Tibial nerve (tissue), 4 donors: ENCODE measurements around the gene CLCA4. TPM values are rescaled to one million over a fixed set of nuclear protein-coding genes. Genes with fewer than 3 reads are reported as not detected.

Experiments used
- DNase-seq, 2 donors: peaks; one replicate each; pipeline ENCODE4 v3.0.0-alpha.2; 2019; ENCODE audit warnings: low spot score in 2 of 2
- H3K27ac ChIP-seq, 4 donors: fragments of 200-600 bp; sonication (generic) in 3 of 4; one replicate each; pipeline ENCODE4 v1.5.1; 2017 to 2019; ENCODE audit warnings: mild to moderate bottlenecking in 1 of 4
- H3K27me3 ChIP-seq, 2 donors: fragments of 200-600 bp; sonication (generic) in 1 of 2; one replicate each; pipeline versions ENCODE4 v1.5.1 to v1.6.0; 2017 to 2019
- H3K36me3 ChIP-seq, 3 donors: fragments of 200-600 bp; sonication (generic); one replicate each; pipeline ENCODE4 v1.5.1; 2018 to 2019
- H3K4me1 ChIP-seq, 4 donors: fragments of 200-600 bp; sonication (generic) in 3 of 4; one replicate each; pipeline ENCODE4 v1.5.1; 2017 to 2019
- H3K4me3 ChIP-seq, 4 donors: fragments of 200-600 bp; sonication (generic) in 3 of 4; one replicate each; pipeline ENCODE4 v1.5.1; 2017 to 2019; ENCODE audit warnings: mild to moderate bottlenecking in 1 of 4, moderate library complexity in 1 of 4
- H3K9me3 ChIP-seq, 4 donors: fragments of 200-600 bp; sonication (generic) in 3 of 4; one replicate each; pipeline ENCODE4 v1.5.1; 2017 to 2019
- CTCF ChIP-seq, 5 experiments: fragments of 200-600 bp in 3 of 5; fragments of 450-650 bp in 2 of 5; sonication (generic) in 3 of 5; IDR thresholded peaks; one replicate each; pipeline ENCODE4 v1.5.1; 2016 to 2019; ENCODE audit warnings: antibody characterized with exemption in 5 of 5, mild to moderate bottlenecking in 3 of 5, moderate library complexity in 2 of 5
- EP300 ChIP-seq, 2 donors: sonication (generic); formaldehyde crosslinking; IDR thresholded peaks; one replicate each; pipeline ENCODE4 v1.6.1; 2017; ENCODE audit warnings: antibody characterized with exemption in 2 of 2, mild to moderate bottlenecking in 1 of 2
- POLR2A ChIP-seq, 2 donors: fragments of 450-650 bp; IDR thresholded peaks; one replicate each; pipeline ENCODE4 v1.6.1; 2017; ENCODE audit warnings: antibody characterized with exemption in 2 of 2, mild to moderate bottlenecking in 2 of 2, moderate library complexity in 2 of 2
- WGBS, 2 donors: methylation state at CpG; one replicate each; pipeline ENCODE4 v1.1.5; 2018; 5-methylcytosine and 5-hydroxymethylcytosine counted together
- total RNA-seq, 4 donors: library from RNA; depleted of rRNA; stranded (reverse); fragments of >200 nt; gene quantifications; one replicate each; pipeline ENCODE4 v1.1.0, GENCODE V29; 2016

CLCA4 gene
- total RNA-seq, 4 donors from 2014 or later: not detected

GRCh38 chr1:86616433-86616832, 69.6 kb downstream of the CLCA4 start:
- TF ChIP-seq EP300 (IDR thresholded peaks at IDR 0.05): no peak
- no peak for TF ChIP-seq CTCF (IDR thresholded peaks at IDR 0.05)
- no peak for TF ChIP-seq POLR2A (IDR thresholded peaks at IDR 0.05)
- WGBS, 2 donors: 51 to 67% methylated on average over 1 of the region's 1 CpG
- Histone ChIP-seq H3K27me3 (no peaks in the 10 kb centered on the region), H3K9me3 (peaks cover 0 to 26% (median 0%) of the 10 kb centered on the region in 4 donors), H3K4me1 (no peaks in the 10 kb centered on the region), H3K27ac (no peak overlapping the region), H3K36me3 (no peaks in the 10 kb centered on the region), H3K4me3 (no peak overlapping the region)
- no peak for DNase-seq

- DNase-seq: no peak
These were observed 70.0 kb downstream of the CLCA4 start for GRCh38 chr1:86616871-86617270.

GRCh38 chr1:86618358-86618757, 71.5 kb downstream of the CLCA4 start:
- no peak for DNase-seq
- no peaks in the 10 kb centered on the region for H3K4me1 ChIP-seq

More at GRCh38 chr1:86616871-86617270, 70.0 kb downstream of the CLCA4 start:
- Histone ChIP-seq H3K36me3 (no peaks in the 10 kb centered on the region), H3K27ac (no peak overlapping the region), H3K9me3 (peaks cover 0 to 25% (median 0%) of the 10 kb centered on the region in 4 donors), H3K4me3 (no peak overlapping the region), H3K4me1 (no peaks in the 10 kb centered on the region), H3K27me3 (no peaks in the 10 kb centered on the region)
- WGBS, 2 donors: 55 to 59% methylated on average over 1 of the region's 1 CpG
- TF ChIP-seq CTCF (IDR thresholded peaks at IDR 0.05) (no peak), EP300 (IDR thresholded peaks at IDR 0.05) (no peak), POLR2A (IDR thresholded peaks at IDR 0.05) (no peak)

GRCh38 chr1:86619313-86619712, 72.4 kb downstream of the CLCA4 start:
- no peak for DNase-seq
- TF ChIP-seq POLR2A (IDR thresholded peaks at IDR 0.05): no peak
- TF ChIP-seq CTCF (IDR thresholded peaks at IDR 0.05): no peak
- no peak for TF ChIP-seq EP300 (IDR thresholded peaks at IDR 0.05)
- peaks cover 0 to 26% (median 1%) of the 10 kb centered on the region in 4 donors for H3K9me3 ChIP-seq
- H3K27ac ChIP-seq: no peak overlapping the region
- no peak overlapping the region for H3K4me3 ChIP-seq
- no peaks in the 10 kb centered on the region for H3K27me3 ChIP-seq
- 87 to 90% methylated on average over 4 of the region's 4 CpGs for WGBS, 2 donors
- H3K36me3 ChIP-seq: no peaks in the 10 kb centered on the region
- H3K4me1 ChIP-seq: no peaks in the 10 kb centered on the region

More at GRCh38 chr1:86618358-86618757, 71.5 kb downstream of the CLCA4 start:
- H3K9me3 ChIP-seq: peaks cover 0 to 26% (median 0%) of the 10 kb centered on the region in 4 donors
- no peaks in the 10 kb centered on the region for H3K27me3 ChIP-seq
- no peak for TF ChIP-seq POLR2A (IDR thresholded peaks at IDR 0.05)
- no peak overlapping the region for H3K4me3 ChIP-seq
- no peaks in the 10 kb centered on the region for H3K36me3 ChIP-seq
- H3K27ac ChIP-seq: no peak overlapping the region

- H3K27ac ChIP-seq: no peak overlapping the region
- no peak for DNase-seq
- 53 to 88% methylated on average over 1 of the region's 1 CpG for WGBS, 2 donors
- TF ChIP-seq EP300 (IDR thresholded peaks at IDR 0.05): no peak
- TF ChIP-seq POLR2A (IDR thresholded peaks at IDR 0.05): no peak
- TF ChIP-seq CTCF (IDR thresholded peaks at IDR 0.05): no peak
- H3K36me3 ChIP-seq: no peaks in the 10 kb centered on the region
- no peaks in the 10 kb centered on the region for H3K27me3 ChIP-seq
- H3K4me1 ChIP-seq: no peaks in the 10 kb centered on the region
- no peak overlapping the region for H3K4me3 ChIP-seq
- H3K9me3 ChIP-seq: peaks cover 0 to 34% (median 1%) of the 10 kb centered on the region in 4 donors
These were observed 74.4 kb downstream of the CLCA4 start for GRCh38 chr1:86621286-86621685.

Other genes with a start within 250 kb of the CLCA4 start
- 10 to 100 TPM; 30.2 to 65.1 (median 45.8) TPM for gene ODF2L, start 150.8 kb upstream of the CLCA4 start, total RNA-seq
- not detected for gene CLCA2, start 122.9 kb upstream of the CLCA4 start, total RNA-seq
- gene CLCA1, start 78.2 kb upstream of the CLCA4 start, total RNA-seq: not detected
- 10 to 100 TPM; 37.7 to 46.1 (median 40.1) TPM for gene SH3GLB1, start 157.5 kb downstream of the CLCA4 start, total RNA-seq